HL-60 (cell line): ENCODE results near the gene RAB36.

Experiments
- DNase-seq, 2 experiments: peaks; one replicate each; pipeline ENCODE4 v3.0.0-alpha.2; 2010 to 2020; ENCODE audit warnings: low read depth in 1 of 2, low spot score in 1 of 2
- H3K27ac ChIP-seq: fragments of 250-450 bp; sonication (Bioruptor Pico); replicated peaks from 2 replicates; pipeline ENCODE4 v1.5.1; 2020; ENCODE audit warnings: mild to moderate bottlenecking, moderate library complexity
- H3K27me3 ChIP-seq: fragments of 250-450 bp; sonication (Bioruptor Pico); 2 replicates; pipeline ENCODE4 v1.5.1; 2021; ENCODE audit warnings: mild to moderate bottlenecking, moderate library complexity; ENCODE audit not compliant: insufficient read depth, poor library complexity, severe bottlenecking
- H3K4me3 ChIP-seq: replicated peaks from 2 replicates; pipeline ENCODE4 v1.5.1; 2011; ENCODE audit warnings: mild to moderate bottlenecking, control low read depth, low read length; ENCODE audit not compliant: insufficient read depth
- CTCF ChIP-seq: IDR thresholded peaks from one replicate; pipeline ENCODE4 v1.5.1; 2011; ENCODE audit warnings: low read length, control low read depth, inconsistent platforms; ENCODE audit not compliant: insufficient read depth
- GABPA ChIP-seq: IDR thresholded peaks from 2 replicates; pipeline ENCODE4 v1.6.1; 2012; ENCODE audit warnings: low read depth
- POLR2AphosphoS5 ChIP-seq: IDR thresholded peaks from 2 replicates; pipeline ENCODE4 v1.6.1; 2012; ENCODE audit warnings: low read depth
- REST ChIP-seq: IDR thresholded peaks from 2 replicates; pipeline ENCODE4 v1.6.1; 2012; ENCODE audit warnings: low read depth; ENCODE audit not compliant: insufficient replicate concordance
- SPI1 ChIP-seq: IDR thresholded peaks from 2 replicates; pipeline ENCODE4 v1.6.1; 2012; ENCODE audit warnings: low read depth, mild to moderate bottlenecking, borderline replicate concordance

RAB36 gene

GRCh38 chr22:23119494-23120414 lies 25.5 kb upstream of the RAB36 start:
- no peak for DNase-seq
- TF ChIP-seq GABPA: peak; percentile 44
- no peak for TF ChIP-seq POLR2AphosphoS5
- TF ChIP-seq REST: no peak
- H3K27ac ChIP-seq: no peak overlapping the region
- no peak overlapping the region for H3K4me3 ChIP-seq
- no peaks in the 10 kb centered on the region for H3K27me3 ChIP-seq

DNA sequence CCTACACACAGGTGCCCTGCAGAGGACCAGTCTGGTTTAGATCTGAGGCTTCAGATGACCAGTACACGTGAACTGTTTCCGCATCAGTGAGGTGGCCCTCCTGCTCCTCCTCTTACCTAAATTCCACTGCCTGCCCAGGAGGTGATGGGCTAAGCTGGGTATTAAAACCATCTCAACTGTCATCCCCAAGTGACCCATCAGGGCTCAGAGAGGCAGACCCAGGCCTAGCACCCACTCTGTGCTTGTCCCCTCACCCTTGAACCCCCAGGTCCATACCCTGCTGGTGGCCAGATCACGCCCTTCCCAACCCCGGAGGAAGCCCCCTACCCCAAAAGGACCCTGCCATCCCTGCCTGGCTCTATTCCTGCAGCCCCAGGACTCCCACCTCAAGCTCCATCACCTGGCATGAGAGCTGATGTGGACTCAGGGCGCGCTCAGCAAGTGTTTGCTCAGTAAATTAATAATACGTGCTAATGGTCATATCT lies 24.8 kb upstream of the RAB36 start:
- no peak for TF ChIP-seq REST
- TF ChIP-seq CTCF: no peak
- no peak for TF ChIP-seq SPI1
- no peak for TF ChIP-seq GABPA
- no peak for TF ChIP-seq POLR2AphosphoS5
- Histone ChIP-seq H3K27me3 (no peaks in the 10 kb centered on the region), H3K4me3 (no peak overlapping the region), H3K27ac (no peak overlapping the region)
- DNase-seq: no peak

- H3K27ac ChIP-seq: no peak overlapping the region
- TF ChIP-seq GABPA: no peak
- no peak for TF ChIP-seq POLR2AphosphoS5
- TF ChIP-seq REST: no peak
- no peak for TF ChIP-seq CTCF
- TF ChIP-seq SPI1: no peak
- DNase-seq: no peak
- H3K27me3 ChIP-seq: no peaks in the 10 kb centered on the region
- no peak overlapping the region for H3K4me3 ChIP-seq
Observed at GRCh38 chr22:23121000-23121421, 24.3 kb upstream of the RAB36 start.
